ENCODE results near the gene MAGED4B.

- no peak for TF ChIP-seq RCOR1 (IDR thresholded peaks at IDR 0.05; ENCODE audit: insufficient replicate concordance, low read length)
- no peak for TF ChIP-seq POLR2A (IDR thresholded peaks at IDR 0.05; ENCODE audit: low read depth, low read length)
- TF ChIP-seq MAZ (IDR thresholded peaks at IDR 0.05; ENCODE audit: borderline replicate concordance, low read depth, low read length): no peak
- no peak for TF ChIP-seq CTCF (conservative IDR thresholded peaks at IDR 0.05; ENCODE audit: low read depth, low read length)
- TF ChIP-seq ELK1 (IDR thresholded peaks at IDR 0.05; ENCODE audit: borderline replicate concordance, low read depth, low read length): no peak
- no peak for TF ChIP-seq FOS (IDR thresholded peaks at IDR 0.05; ENCODE audit: low read depth, low read length)
Measured at GRCh38 chrX:52078131-52078530, 9.1 kb upstream of the MAGED4B start.
